Mucosa of descending colon (tissue), 3 donors: ENCODE results near the gene HOXD9. TPM values are rescaled to one million over a fixed set of nuclear protein-coding genes. Genes with fewer than 3 reads are reported as not detected.
A peak's percentile ranks its signal among the peaks of the same experiment; 100 is the strongest.

Experiments used
- ATAC-seq: fragments of 200-7000 bp; cut with Tn5 transposase; one replicate; pipeline ENCODE4 v1.9.1; 2020; ENCODE audit warnings: mild to moderate bottlenecking, moderate library complexity
- DNase-seq, 3 donors: peaks; one replicate each; pipeline ENCODE4 v3.0.0-alpha.2; 2020
- H3K36me3 ChIP-seq: fragments of 200-600 bp; one replicate; pipeline ENCODE4 v1.8.0; 2021; ENCODE audit warnings: low read depth, mild to moderate bottlenecking
- H3K4me1 ChIP-seq: fragments of 200-600 bp; one replicate; pipeline ENCODE4 v1.8.0; 2021; ENCODE audit warnings: low read depth, mild to moderate bottlenecking
- H3K4me3 ChIP-seq: fragments of 200-600 bp; one replicate; pipeline ENCODE4 v1.8.0; 2021; ENCODE audit warnings: mild to moderate bottlenecking
- H3K9me3 ChIP-seq: fragments of 200-600 bp; one replicate; pipeline ENCODE4 v1.8.0; 2021; ENCODE audit warnings: mild to moderate bottlenecking
- intact Hi-C, 2 donors: fragments of 100-400 bp; cut with DNase I in 1 of 2; cut with micrococcal nuclease in 1 of 2; formaldehyde crosslinking; loops; one replicate each; pipeline versions ENCODE4 v1.11.0 to v1.11.1; 2022; cut with DNase I, micrococcal nuclease
- total RNA-seq, 3 donors: library from RNA; stranded (reverse); fragmentation: NEBNext Ultra II Directional in 2 of 3; extraction: Animal tissue kit (Norgen Biotek cat#: 25700) in 2 of 3; gene quantifications; one replicate each; pipeline versions ENCODE4 v1.2.1 to v1.2.4, GENCODE V29; 2021 to 2023
- TF ChIP-seq, protein P1 (sequence below): fragments of 200-600 bp; IDR thresholded peaks from one replicate; pipeline ENCODE4 v1.8.0; 2022; ENCODE audit warnings: antibody characterized with exemption, mild to moderate bottlenecking
- donor health status: DM: no; HTN: no; CAD: no; lungs with moderate emphysema.
- donor health status: DM: no; HTN: no; CAD: no.
- donor health status: DM: no; HTN: yes; CAD: no.

HOXD9 gene
- total RNA-seq, 3 donors from 2014 or later: 2.1 to 5.6 (median 2.2) TPM

DNA sequence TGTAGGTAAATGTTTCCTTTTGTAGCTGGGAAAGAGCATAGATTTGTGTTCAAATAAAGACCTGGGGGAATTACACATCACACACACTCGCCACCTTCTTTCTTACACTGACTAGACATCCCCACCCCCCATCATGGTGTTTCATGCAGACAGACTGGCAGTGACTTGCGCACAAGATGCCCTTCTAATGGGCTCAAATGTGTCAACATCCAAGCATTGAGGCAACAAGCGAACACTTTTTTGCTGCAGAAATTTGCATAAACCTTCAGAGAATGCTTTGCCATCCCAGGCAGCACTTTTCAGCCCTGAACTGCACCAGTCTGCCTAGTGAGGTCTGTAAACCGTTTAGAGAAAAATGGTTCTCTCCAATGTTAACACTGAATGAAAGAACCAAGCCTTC is 11.5 kb downstream of the HOXD9 start:
- TF ChIP-seq, protein P1, sequence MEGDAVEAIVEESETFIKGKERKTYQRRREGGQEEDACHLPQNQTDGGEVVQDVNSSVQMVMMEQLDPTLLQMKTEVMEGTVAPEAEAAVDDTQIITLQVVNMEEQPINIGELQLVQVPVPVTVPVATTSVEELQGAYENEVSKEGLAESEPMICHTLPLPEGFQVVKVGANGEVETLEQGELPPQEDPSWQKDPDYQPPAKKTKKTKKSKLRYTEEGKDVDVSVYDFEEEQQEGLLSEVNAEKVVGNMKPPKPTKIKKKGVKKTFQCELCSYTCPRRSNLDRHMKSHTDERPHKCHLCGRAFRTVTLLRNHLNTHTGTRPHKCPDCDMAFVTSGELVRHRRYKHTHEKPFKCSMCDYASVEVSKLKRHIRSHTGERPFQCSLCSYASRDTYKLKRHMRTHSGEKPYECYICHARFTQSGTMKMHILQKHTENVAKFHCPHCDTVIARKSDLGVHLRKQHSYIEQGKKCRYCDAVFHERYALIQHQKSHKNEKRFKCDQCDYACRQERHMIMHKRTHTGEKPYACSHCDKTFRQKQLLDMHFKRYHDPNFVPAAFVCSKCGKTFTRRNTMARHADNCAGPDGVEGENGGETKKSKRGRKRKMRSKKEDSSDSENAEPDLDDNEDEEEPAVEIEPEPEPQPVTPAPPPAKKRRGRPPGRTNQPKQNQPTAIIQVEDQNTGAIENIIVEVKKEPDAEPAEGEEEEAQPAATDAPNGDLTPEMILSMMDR: no peak
- Histone ChIP-seq H3K9me3 (no peaks in the 10 kb centered on the region), H3K4me1 (peaks cover 4% of the 10 kb centered on the region), H3K4me3 (no peak overlapping the region), H3K36me3 (no peaks in the 10 kb centered on the region)
- ATAC-seq: no peak
- no peak for DNase-seq
- intact Hi-C loops: no loop called here

DNA sequence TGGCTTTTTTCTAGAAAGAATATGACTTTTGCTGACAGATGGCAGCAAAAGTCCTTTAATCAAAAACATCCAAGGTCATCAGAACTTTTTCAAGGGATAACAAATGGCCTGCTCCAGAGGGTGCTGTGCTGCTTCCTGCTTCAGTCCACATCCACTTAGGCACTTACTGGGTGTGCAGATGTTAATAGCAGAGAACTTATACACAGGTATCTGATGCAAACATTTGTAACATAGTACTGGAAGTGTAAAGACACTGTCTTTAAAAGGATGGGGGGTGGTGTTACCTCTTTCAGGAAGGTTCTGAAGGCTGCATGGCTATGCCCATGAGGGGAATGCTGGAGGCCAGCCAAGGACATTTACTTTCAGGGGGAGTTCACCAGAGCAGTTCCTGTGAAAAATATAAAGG is 12.5 kb downstream of the HOXD9 start:
- no peaks in the 10 kb centered on the region for H3K36me3 ChIP-seq
- H3K9me3 ChIP-seq: no peaks in the 10 kb centered on the region
- TF ChIP-seq, protein P1: no peak
- intact Hi-C loops: no loop called here
- no peak overlapping the region for H3K4me3 ChIP-seq
- H3K4me1 ChIP-seq: no peaks in the 10 kb centered on the region
- DNase-seq (no peak), ATAC-seq (no peak)

DNA sequence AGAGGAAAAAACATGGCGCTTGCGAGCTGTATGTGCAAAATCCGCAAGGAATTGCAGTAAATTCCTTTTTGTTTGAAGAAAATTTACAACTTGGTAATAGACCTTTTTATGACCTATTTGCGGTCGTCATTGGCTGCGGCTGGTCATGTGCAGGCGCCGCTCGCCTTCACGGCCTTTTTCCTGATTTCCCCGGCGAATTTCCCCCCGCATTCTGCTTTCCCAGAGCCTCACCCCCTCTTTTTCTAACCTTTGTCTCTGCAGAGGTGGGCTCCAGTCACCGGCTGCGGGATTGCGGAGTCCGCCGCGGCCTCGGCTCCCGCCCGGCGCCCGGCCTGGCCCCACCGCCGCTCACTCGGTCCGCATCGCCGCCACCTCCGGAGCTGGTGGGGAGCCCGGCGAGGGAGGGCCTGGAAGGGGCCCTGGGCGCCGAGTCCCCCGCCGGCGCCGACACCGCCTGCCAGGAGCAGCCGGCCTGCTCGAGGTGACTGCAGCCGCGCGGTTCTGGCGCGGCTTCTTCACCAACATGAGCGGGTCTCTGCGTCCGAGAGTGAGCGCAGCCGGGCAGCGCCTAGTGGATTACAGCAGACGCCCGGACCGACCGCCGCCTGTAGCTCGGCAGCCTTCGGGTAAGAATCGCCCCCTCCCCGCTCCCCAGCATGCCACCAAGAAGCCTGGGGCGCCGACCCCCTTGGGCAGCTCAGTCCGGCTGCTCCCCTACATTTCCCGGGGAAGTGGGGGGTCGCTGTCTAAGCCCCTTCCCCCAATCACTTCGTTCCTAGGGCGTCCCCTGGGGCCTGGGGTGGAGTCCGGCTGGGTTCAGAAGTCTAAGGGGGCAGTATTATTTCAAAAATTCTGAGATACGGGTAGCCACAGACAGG is 14.1 kb downstream of the HOXD9 start:
- intact Hi-C loops: no loop called here
- H3K4me3 ChIP-seq: peak overlapping the region; percentile 56
- TF ChIP-seq, protein P1: no peak
- peak in 2 of 3 donors; percentile 69 to 75 for DNase-seq
- H3K36me3 ChIP-seq: no peaks in the 10 kb centered on the region
- no peaks in the 10 kb centered on the region for H3K4me1 ChIP-seq
- ATAC-seq: peak; percentile 65
- H3K9me3 ChIP-seq: no peaks in the 10 kb centered on the region

DNA sequence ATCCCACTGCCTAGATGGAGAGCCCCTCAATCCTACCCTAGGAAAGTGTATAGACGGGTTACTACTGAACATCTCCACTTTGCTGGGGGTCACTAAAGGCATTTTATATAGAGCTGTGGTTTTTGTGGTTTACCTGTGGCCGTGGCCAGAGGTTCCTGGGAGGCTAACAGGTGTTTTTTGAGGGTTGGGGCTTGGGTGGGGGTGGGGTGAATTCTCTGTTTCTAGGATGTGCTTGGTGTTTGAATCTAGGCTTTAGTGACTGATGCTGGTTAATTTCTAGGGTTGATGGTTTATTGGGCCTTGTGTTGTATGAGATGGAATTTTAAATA is 14.7 kb downstream of the HOXD9 start:
- H3K4me1 ChIP-seq: no peaks in the 10 kb centered on the region
- DNase-seq (no peak), ATAC-seq (no peak)
- no peaks in the 10 kb centered on the region for H3K9me3 ChIP-seq
- H3K36me3 ChIP-seq: no peaks in the 10 kb centered on the region
- intact Hi-C loops: no loop called here
- TF ChIP-seq, protein P1: no peak
- peak overlapping the region; percentile 56 for H3K4me3 ChIP-seq

DNA sequence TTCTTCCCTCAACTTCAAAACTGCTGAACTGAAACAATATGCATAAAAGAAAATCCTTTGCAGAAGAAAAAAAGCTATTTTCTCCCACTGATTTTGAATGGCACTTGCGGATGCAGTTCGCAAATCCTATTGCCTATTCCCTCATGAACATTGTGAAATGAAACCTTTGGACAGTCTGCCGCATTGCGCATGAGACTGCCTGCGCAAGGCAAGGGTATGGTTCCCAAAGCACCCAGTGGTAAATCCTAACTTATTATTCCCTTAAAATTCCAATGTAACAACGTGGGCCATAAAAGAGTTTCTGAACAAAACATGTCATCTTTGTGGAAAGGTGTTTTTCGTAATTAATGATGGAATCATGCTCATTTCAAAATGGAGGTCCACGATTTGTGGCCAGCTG is 15.4 kb downstream of the HOXD9 start:
- Histone ChIP-seq H3K4me3 (no peak overlapping the region), H3K4me1 (no peaks in the 10 kb centered on the region), H3K9me3 (no peaks in the 10 kb centered on the region), H3K36me3 (no peaks in the 10 kb centered on the region)
- ATAC-seq: no peak
- intact Hi-C loops: no loop called here
- no peak for DNase-seq
- TF ChIP-seq, protein P1: no peak
